H9 (cell line): ENCODE measurements around the gene NDC1. TPM values are rescaled to one million over a fixed set of nuclear protein-coding genes. Genes with fewer than 3 reads are reported as not detected.

Experiments used
- DNase-seq: peaks from one replicate; pipeline ENCODE4 v3.0.0-alpha.2; 2017
- H2AFZ ChIP-seq: one replicate; pipeline ENCODE4 v1.6.1; 2013; ENCODE audit warnings: mild to moderate bottlenecking, low read length, control low read depth, moderate library complexity
- H2AK5ac ChIP-seq: 2 replicates; pipeline ENCODE4 v1.6.1; 2013; ENCODE audit warnings: low read length, control low read depth, mixed read lengths; ENCODE audit not compliant: insufficient read length
- H2BK120ac ChIP-seq: one replicate; pipeline ENCODE4 v1.6.1; 2013; ENCODE audit warnings: low read depth, mild to moderate bottlenecking, low read length, control low read depth, inconsistent platforms; ENCODE audit not compliant: poor library complexity, severe bottlenecking
- H2BK12ac ChIP-seq: 2 replicates; pipeline ENCODE4 v1.6.1; 2013; ENCODE audit warnings: low read length, control low read depth, mixed read lengths, low read depth; ENCODE audit not compliant: insufficient read length
- H2BK15ac ChIP-seq: 2 replicates; pipeline ENCODE4 v1.6.1; 2013; ENCODE audit warnings: low read depth, low read length, control low read depth
- H2BK20ac ChIP-seq: one replicate; pipeline ENCODE4 v1.6.1; 2013; ENCODE audit warnings: low read depth, mild to moderate bottlenecking, low read length, control low read depth, inconsistent platforms; ENCODE audit not compliant: poor library complexity, severe bottlenecking
- H2BK5ac ChIP-seq: 2 replicates; pipeline ENCODE4 v1.6.1; 2013; ENCODE audit warnings: low read length, control low read depth, mixed read lengths; ENCODE audit not compliant: insufficient read length
- H3K14ac ChIP-seq: 2 replicates; pipeline ENCODE4 v1.6.1; 2013; ENCODE audit warnings: low read length, control low read depth; ENCODE audit not compliant: insufficient read depth
- H3K18ac ChIP-seq: 2 replicates; pipeline ENCODE4 v1.6.1; 2013; ENCODE audit warnings: low read depth, mild to moderate bottlenecking, mixed read lengths, low read length, control low read depth; ENCODE audit not compliant: insufficient read length
- H3K23ac ChIP-seq: 2 replicates; pipeline ENCODE4 v1.6.1; 2013; ENCODE audit warnings: low read length, control low read depth, mixed read lengths, low read depth; ENCODE audit not compliant: insufficient read length
- H3K23me2 ChIP-seq: 2 replicates; pipeline ENCODE4 v1.6.1; 2013; ENCODE audit warnings: low read depth, mild to moderate bottlenecking, mixed read lengths, low read length, control low read depth; ENCODE audit not compliant: insufficient read length, poor library complexity, severe bottlenecking
- H3K27ac ChIP-seq: 2 replicates; pipeline ENCODE4 v1.5.1; 2013; ENCODE audit warnings: low read length, control low read depth, mixed read lengths, low read depth; ENCODE audit not compliant: insufficient read length
- H3K27me3 ChIP-seq: 2 replicates; pipeline ENCODE4 v1.6.1; 2013; ENCODE audit warnings: low read length, control low read depth, inconsistent platforms; ENCODE audit not compliant: insufficient read depth
- H3K4ac ChIP-seq: 2 replicates; pipeline ENCODE4 v1.6.1; 2013; ENCODE audit warnings: low read depth, mild to moderate bottlenecking, control low read depth, inconsistent platforms, low read length, moderate library complexity
- H3K4me1 ChIP-seq: 2 replicates; pipeline ENCODE4 v1.6.1; 2013; ENCODE audit warnings: low read length, control low read depth, inconsistent platforms; ENCODE audit not compliant: insufficient read depth
- H3K4me2 ChIP-seq: 2 replicates; pipeline ENCODE4 v1.6.1; 2013; ENCODE audit warnings: low read length, control low read depth, mixed read lengths; ENCODE audit not compliant: insufficient read length, insufficient read depth
- H3K56ac ChIP-seq: 2 replicates; pipeline ENCODE4 v1.6.1; 2013; ENCODE audit warnings: low read depth, mild to moderate bottlenecking, mixed read lengths, low read length, control low read depth; ENCODE audit not compliant: insufficient read length
- H3K79me1 ChIP-seq: 2 replicates; pipeline ENCODE4 v1.6.1; 2013; ENCODE audit warnings: low read depth, mild to moderate bottlenecking, moderate library complexity, low read length, control low read depth, inconsistent platforms; ENCODE audit not compliant: insufficient read depth, poor library complexity, severe bottlenecking
- H3K79me2 ChIP-seq: 2 replicates; pipeline ENCODE4 v1.6.1; 2013; ENCODE audit warnings: low read length, control low read depth, inconsistent platforms; ENCODE audit not compliant: insufficient read depth
- H3K9ac ChIP-seq: 2 replicates; pipeline ENCODE4 v1.6.1; 2013; ENCODE audit warnings: low read length, control low read depth, mixed read lengths; ENCODE audit not compliant: insufficient read length; ENCODE audit errors: extremely low read depth
- H3K9me3 ChIP-seq: one replicate; pipeline ENCODE4 v1.6.1; 2013; ENCODE audit warnings: low read depth, low read length, inconsistent platforms; ENCODE audit not compliant: control insufficient read depth
- H3T11ph ChIP-seq: one replicate; pipeline ENCODE4 v1.6.1; 2013; ENCODE audit warnings: mild to moderate bottlenecking, low read length, control low read depth, inconsistent platforms
- H4K20me1 ChIP-seq: one replicate; pipeline ENCODE4 v1.6.1; 2013; ENCODE audit not compliant: control insufficient read depth, insufficient read length, insufficient read depth
- H4K5ac ChIP-seq: 2 replicates; pipeline ENCODE4 v1.6.1; 2013; ENCODE audit warnings: low read depth, mild to moderate bottlenecking, mixed read lengths, low read length, control low read depth; ENCODE audit not compliant: insufficient read length
- H4K8ac ChIP-seq: replicated peaks from 2 replicates; pipeline ENCODE4 v1.6.1; 2013; ENCODE audit warnings: low read length, control low read depth, mixed read lengths, low read depth; ENCODE audit not compliant: insufficient read length
- H4K91ac ChIP-seq: 2 replicates; pipeline ENCODE4 v1.6.1; 2013; ENCODE audit warnings: low read depth, mild to moderate bottlenecking, moderate library complexity, mixed read lengths, low read length, control low read depth; ENCODE audit not compliant: insufficient read length
- H3K27ac Mint-ChIP-seq, 3 experiments: 2 replicates in 2 of 3; 3 replicates in 1 of 3; pipeline ENCODE4 v1.8.0; 2020 to 2021; ENCODE audit warnings: mixed read lengths in 3 of 3, mild to moderate bottlenecking in 1 of 3, moderate library complexity in 1 of 3
- H3K27me3 Mint-ChIP-seq: 2 replicates; pipeline ENCODE4 v1.8.0; 2021; ENCODE audit warnings: low read depth, mild to moderate bottlenecking, moderate library complexity, mixed read lengths
- H3K36me3 Mint-ChIP-seq, 3 experiments: 2 replicates in 2 of 3; 3 replicates in 1 of 3; pipeline ENCODE4 v1.8.0; 2020 to 2021; ENCODE audit warnings: low read depth in 3 of 3, mixed read lengths in 3 of 3; ENCODE audit not compliant: insufficient read depth in 1 of 3
- H3K4me1 Mint-ChIP-seq, 2 experiments: 2 replicates each; pipeline ENCODE4 v1.8.0; 2020; ENCODE audit warnings: mixed read lengths in 2 of 2
- H3K4me3 Mint-ChIP-seq, 2 experiments: 2 replicates in 1 of 2; 3 replicates in 1 of 2; pipeline ENCODE4 v1.8.0; 2020 to 2021; ENCODE audit warnings: mild to moderate bottlenecking in 2 of 2, mixed read lengths in 2 of 2, moderate library complexity in 1 of 2
- H3K9me3 Mint-ChIP-seq, 2 experiments: 2 replicates in 1 of 2; 3 replicates in 1 of 2; pipeline ENCODE4 v1.8.0; 2020; ENCODE audit warnings: mild to moderate bottlenecking in 2 of 2, mixed read lengths in 2 of 2, moderate library complexity in 1 of 2
- WGBS: extraction: QIAGEN DNeasy Blood & Tissue Kit; methylation state at CpG from one replicate; pipeline ENCODE4 v1.1.7; 2013; ENCODE audit warnings: missing lambda C conversion rate, low lambda C conversion rate, mixed read lengths; ENCODE audit not compliant: insufficient read length; ENCODE audit errors: extremely low coverage; 5-methylcytosine and 5-hydroxymethylcytosine counted together
- total RNA-seq: library from RNA; stranded (reverse); gene quantifications from 2 replicates; pipeline ENCODE4 v1.2.1, GENCODE V29; 2021
- TF ChIP-seq, protein P1 (sequence below): fragments of 200-600 bp; sonication (generic); conservative IDR thresholded peaks from 3 replicates; pipeline ENCODE4 v1.8.0; 2021; ENCODE audit warnings: antibody characterized with exemption, mild to moderate bottlenecking

NDC1 gene
- total RNA-seq, 1 experiment from 2014 or later: 49.3 TPM

DNA sequence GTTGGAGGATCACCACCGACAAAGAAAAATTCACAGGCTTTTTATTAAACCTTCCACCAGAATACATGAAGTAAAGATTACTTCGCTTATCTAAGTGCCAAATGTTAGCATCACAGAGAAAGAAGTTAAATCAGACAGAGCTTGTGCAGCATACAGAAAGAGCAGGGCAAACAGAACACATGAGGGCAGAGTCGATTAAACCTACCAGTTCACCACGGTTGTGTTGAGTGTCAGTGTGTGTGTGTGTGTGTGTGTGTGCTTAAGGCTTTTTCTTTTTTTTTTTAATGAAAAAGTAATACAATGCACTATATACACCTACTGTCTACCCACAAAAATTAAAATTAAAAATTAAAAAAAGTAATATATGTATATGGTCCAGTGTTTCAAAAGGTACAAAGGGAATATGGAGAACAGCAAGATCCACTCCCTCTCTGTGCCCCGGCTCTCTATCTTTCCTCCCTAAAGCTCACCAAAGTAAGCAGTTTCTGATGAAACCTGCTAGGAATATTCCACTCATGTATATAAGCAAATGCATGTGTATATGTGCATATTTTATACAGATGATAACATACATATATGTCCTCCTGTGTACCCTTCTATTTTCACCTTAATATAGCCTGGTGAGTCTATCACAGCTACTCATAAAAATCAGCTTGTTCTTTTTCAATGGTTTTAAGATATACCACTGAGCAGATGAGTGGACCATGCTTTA lies 33.8 kb upstream of the NDC1 start:
- H3K4me2 ChIP-seq: no peak overlapping the region

More for the DNA sequence above, 33.8 kb upstream of the NDC1 start:
- Histone ChIP-seq H4K5ac (no peak overlapping the region), H3K4ac (no peak overlapping the region), H4K8ac (no peak overlapping the region), H3K14ac (no peak overlapping the region), H2BK12ac (no peak overlapping the region), H3K9me3 (no peaks in the 10 kb centered on the region), H3K27me3 (no peaks in the 10 kb centered on the region), H2BK20ac (no peak overlapping the region), H2BK5ac (no peak overlapping the region), H3T11ph (no peak overlapping the region), H2AFZ (no peak overlapping the region), H4K20me1 (no peaks in the 10 kb centered on the region), H3K18ac (no peak overlapping the region), H3K56ac (no peak overlapping the region), H3K23me2 (no peaks in the 10 kb centered on the region), H2BK15ac (no peak overlapping the region), H3K79me1 (no peaks in the 10 kb centered on the region), H2BK120ac (no peak overlapping the region), H3K9ac (no peak overlapping the region), H3K23ac (no peak overlapping the region), H3K27ac (no peak overlapping the region), H2AK5ac (no peak overlapping the region), H4K91ac (no peak overlapping the region), H3K79me2 (no peaks in the 10 kb centered on the region), H3K4me1 (no peaks in the 10 kb centered on the region)
- Mint-ChIP-seq H3K4me3 (no peak overlapping the region), H3K4me1 (no peaks in the 10 kb centered on the region), H3K27me3 (no peaks in the 10 kb centered on the region), H3K36me3 (peaks cover 0 to 47% (median 16%) of the 10 kb centered on the region in 3 experiments; a peak in 5 of 7 replicates), H3K9me3 (no peaks in the 10 kb centered on the region), H3K27ac (no peak overlapping the region)
- TF ChIP-seq, protein P1, sequence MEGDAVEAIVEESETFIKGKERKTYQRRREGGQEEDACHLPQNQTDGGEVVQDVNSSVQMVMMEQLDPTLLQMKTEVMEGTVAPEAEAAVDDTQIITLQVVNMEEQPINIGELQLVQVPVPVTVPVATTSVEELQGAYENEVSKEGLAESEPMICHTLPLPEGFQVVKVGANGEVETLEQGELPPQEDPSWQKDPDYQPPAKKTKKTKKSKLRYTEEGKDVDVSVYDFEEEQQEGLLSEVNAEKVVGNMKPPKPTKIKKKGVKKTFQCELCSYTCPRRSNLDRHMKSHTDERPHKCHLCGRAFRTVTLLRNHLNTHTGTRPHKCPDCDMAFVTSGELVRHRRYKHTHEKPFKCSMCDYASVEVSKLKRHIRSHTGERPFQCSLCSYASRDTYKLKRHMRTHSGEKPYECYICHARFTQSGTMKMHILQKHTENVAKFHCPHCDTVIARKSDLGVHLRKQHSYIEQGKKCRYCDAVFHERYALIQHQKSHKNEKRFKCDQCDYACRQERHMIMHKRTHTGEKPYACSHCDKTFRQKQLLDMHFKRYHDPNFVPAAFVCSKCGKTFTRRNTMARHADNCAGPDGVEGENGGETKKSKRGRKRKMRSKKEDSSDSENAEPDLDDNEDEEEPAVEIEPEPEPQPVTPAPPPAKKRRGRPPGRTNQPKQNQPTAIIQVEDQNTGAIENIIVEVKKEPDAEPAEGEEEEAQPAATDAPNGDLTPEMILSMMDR: no peak
- DNase-seq: no peak
- no CpG with 5 or more reads among the region's 5 CpGs for WGBS
